OCI-LY7 (cell line): ENCODE results near the gene ZC3H7B. TPM values are rescaled to one million over a fixed set of nuclear protein-coding genes. Genes with fewer than 3 reads are reported as not detected.

Source experiments
- BruUV-seq: library from RNA; stranded (reverse); fragments of 400-500 nt; replicated peaks from 2 replicates; lab custom pipeline; 2021; lab: Mats Ljungman, UMichigan
- CTCF ChIA-PET: fragments of 300-600 bp; sonication (Branson Sonifier 250); formaldehyde crosslinking; loops from one replicate; lab custom pipeline; 2022; ENCODE audit warnings: antibody characterized with exemption; ENCODE audit not compliant: unreplicated experiment; lab: Charles Lee
- POLR2A ChIA-PET: fragments of 300-600 bp; sonication (Branson Sonifier 250); formaldehyde crosslinking; loops from one replicate; lab custom pipeline; 2022; ENCODE audit warnings: antibody characterized with exemption; lab: Charles Lee
- DNase-seq: peaks from one replicate; pipeline ENCODE4 v3.0.0-alpha.2; 2015; ENCODE audit warnings: low spot score
- H2AFZ ChIP-seq: fragments of 200-600 bp; sonication (generic), shearing (Covaris generic); 2 replicates; pipeline ENCODE4 v1.6.1; 2014; ENCODE audit warnings: mild to moderate bottlenecking, antibody characterized with exemption, low read length, moderate library complexity
- H3K27ac ChIP-seq: fragments of 200-600 bp; sonication (generic); 2 replicates; pipeline ENCODE4 v1.5.1; 2014; ENCODE audit warnings: mixed run types, low read depth, mild to moderate bottlenecking, moderate library complexity, low read length, inconsistent platforms; ENCODE audit not compliant: poor library complexity, severe bottlenecking
- H3K36me3 ChIP-seq: fragments of 200-600 bp; sonication (generic); 2 replicates; pipeline ENCODE4 v1.6.1; 2014; ENCODE audit warnings: mild to moderate bottlenecking, antibody characterized with exemption, low read length, moderate library complexity, mixed read lengths; ENCODE audit not compliant: insufficient read depth
- H3K4me1 ChIP-seq: fragments of 200-600 bp; sonication (generic); 2 replicates; pipeline ENCODE4 v1.5.1; 2014; ENCODE audit warnings: mild to moderate bottlenecking, low read length; ENCODE audit not compliant: insufficient read depth, poor library complexity, severe bottlenecking
- H3K4me2 ChIP-seq: fragments of 200-600 bp; sonication (generic); 2 replicates; pipeline ENCODE4 v1.6.1; 2014; ENCODE audit warnings: mild to moderate bottlenecking, low read length
- H3K4me3 ChIP-seq: fragments of 200-600 bp; sonication (generic); 2 replicates; pipeline ENCODE4 v1.5.1; 2014; ENCODE audit warnings: mild to moderate bottlenecking, low read depth, low read length; ENCODE audit not compliant: poor library complexity, severe bottlenecking
- H3K79me2 ChIP-seq: fragments of 200-600 bp; sonication (generic); 2 replicates; pipeline ENCODE4 v1.6.1; 2016; ENCODE audit warnings: low read depth, mild to moderate bottlenecking, low read length, moderate library complexity, mixed read lengths; ENCODE audit not compliant: insufficient read depth
- H3K9me2 ChIP-seq: fragments of 200-600 bp; sonication (generic); 2 replicates; pipeline ENCODE4 v1.6.1; 2016; ENCODE audit warnings: mild to moderate bottlenecking, low read length, mixed read lengths; ENCODE audit not compliant: insufficient read depth
- H3K9me3 ChIP-seq: fragments of 200-600 bp; sonication (generic); 2 replicates; pipeline ENCODE4 v1.6.1; 2014; ENCODE audit warnings: mild to moderate bottlenecking, mixed run types, low read length, mixed read lengths
- H4K20me1 ChIP-seq: fragments of 200-600 bp; sonication (generic); 2 replicates; pipeline ENCODE4 v1.6.1; 2014; ENCODE audit warnings: mild to moderate bottlenecking, antibody characterized with exemption, low read length, moderate library complexity, mixed read lengths; ENCODE audit not compliant: insufficient read depth
- CTCF ChIP-seq: fragments of 200-600 bp; sonication (generic); conservative IDR thresholded peaks from 2 replicates; pipeline ENCODE4 v1.5.1; 2014; ENCODE audit warnings: mild to moderate bottlenecking, antibody characterized with exemption, low read length, moderate library complexity, mixed read lengths
- EZH2phosphoT487 ChIP-seq: fragments of 200-600 bp; sonication (generic); IDR thresholded peaks from 2 replicates; pipeline ENCODE4 v1.6.1; 2018; ENCODE audit warnings: low read depth, borderline replicate concordance, mild to moderate bottlenecking, mixed run types, antibody characterized with exemption, low read length, moderate library complexity, mixed read lengths
- intact Hi-C: fragments of 100-400 bp; cut with micrococcal nuclease; formaldehyde crosslinking; loops from one replicate; pipeline ENCODE4 v1.10.0; 2022; ENCODE audit not compliant: unreplicated experiment
- total RNA-seq, 2 experiments: library from RNA; depleted of rRNA in 1 of 2; stranded (reverse); fragments of >200 nt in 1 of 2; shearing (Covaris generic) in 1 of 2; gene quantifications; 2 replicates each; pipeline ENCODE4 v1.2.3, GENCODE V29; 2014 to 2022

ZC3H7B gene
- total RNA-seq, 2 experiments from 2014 or later = 46.7 to 56.3 TPM

GRCh38 chr22:41271787-41272186 lies 29.5 kb upstream of the ZC3H7B start:
- BruUV-seq = no TSS peak

GRCh38 chr22:41273128-41273527 lies 28.2 kb upstream of the ZC3H7B start:
- no peak overlapping the region for H3K4me2 ChIP-seq
- TF ChIP-seq CTCF (no peak), EZH2phosphoT487 (no peak)
- peaks cover 96% of the 10 kb centered on the region for H3K36me3 ChIP-seq
- DNase-seq = no peak
- no TSS peak for BruUV-seq
- no peaks in the 10 kb centered on the region for H4K20me1 ChIP-seq
- no peak overlapping the region for H3K27ac ChIP-seq
- H3K4me1 ChIP-seq = no peaks in the 10 kb centered on the region
- no peaks in the 10 kb centered on the region for H3K9me3 ChIP-seq
- ChIA-PET POLR2A (no interaction called here), CTCF (no interaction called here)
- H2AFZ ChIP-seq = no peak overlapping the region
- no peaks in the 10 kb centered on the region; the same call in 1 of the 2 replicates for H3K79me2 ChIP-seq
- no peaks in the 10 kb centered on the region for H3K9me2 ChIP-seq
- intact Hi-C loops = no loop called here
- no peak overlapping the region for H3K4me3 ChIP-seq

More at GRCh38 chr22:41271787-41272186, 29.5 kb upstream of the ZC3H7B start:
- H3K4me1 ChIP-seq = no peaks in the 10 kb centered on the region
- H3K9me2 ChIP-seq = no peaks in the 10 kb centered on the region
- H3K4me3 ChIP-seq = no peak overlapping the region
- no peaks in the 10 kb centered on the region for H4K20me1 ChIP-seq
- CTCF ChIA-PET = no interaction called here
- no peak for DNase-seq
- H3K9me3 ChIP-seq = no peaks in the 10 kb centered on the region
- no peak for TF ChIP-seq CTCF
- POLR2A ChIA-PET = no interaction called here
- no peak overlapping the region for H3K27ac ChIP-seq
- intact Hi-C loops = no loop called here
- peaks cover 96% of the 10 kb centered on the region for H3K36me3 ChIP-seq
- H2AFZ ChIP-seq = no peak overlapping the region
- H3K4me2 ChIP-seq = no peak overlapping the region
- no peaks in the 10 kb centered on the region; the same call in 1 of the 2 replicates for H3K79me2 ChIP-seq

DNA sequence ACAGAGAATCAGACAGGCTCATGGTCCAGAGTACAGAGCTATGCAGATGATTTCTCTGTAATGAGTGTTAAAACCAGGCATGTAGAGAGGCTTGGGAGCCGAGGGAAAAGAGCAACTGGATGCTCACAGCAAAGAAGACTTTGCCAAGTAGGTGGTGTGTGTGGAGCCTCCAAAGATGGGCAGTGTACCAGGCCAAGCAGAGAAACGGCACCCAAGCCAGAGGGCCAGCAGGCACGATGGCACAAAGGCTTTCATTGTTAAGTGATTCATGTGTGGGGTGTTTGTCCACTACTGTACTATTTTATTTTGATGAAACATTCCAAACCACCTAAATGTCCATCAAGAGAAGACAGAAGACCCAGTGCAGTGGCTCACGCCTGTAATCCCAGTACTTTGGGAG lies 26.5 kb upstream of the ZC3H7B start:
- Histone ChIP-seq H3K4me1 (no peaks in the 10 kb centered on the region), H3K4me3 (no peak overlapping the region), H3K9me3 (no peaks in the 10 kb centered on the region), H4K20me1 (no peaks in the 10 kb centered on the region), H3K79me2 (no peaks in the 10 kb centered on the region; the same call in 1 of the 2 replicates), H3K4me2 (no peak overlapping the region), H2AFZ (no peak overlapping the region), H3K36me3 (peaks cover 96% of the 10 kb centered on the region), H3K27ac (no peak overlapping the region), H3K9me2 (no peaks in the 10 kb centered on the region)
- POLR2A ChIA-PET = no interaction called here
- TF ChIP-seq CTCF (no peak), EZH2phosphoT487 (no peak)
- intact Hi-C loops = no loop called here
- BruUV-seq = no TSS peak
- CTCF ChIA-PET = no interaction called here
- no peak for DNase-seq
